Breast epithelium (tissue), 3 donors: ENCODE results near the gene ARHGAP25.

Source experiments
- CTCF ChIP-seq, 3 donors: fragments of 450-650 bp; IDR thresholded peaks; one replicate each; pipeline ENCODE4 v1.5.1; 2016 to 2017; ENCODE audit warnings: antibody characterized with exemption in 3 of 3, mild to moderate bottlenecking in 3 of 3, moderate library complexity in 3 of 3
- POLR2A ChIP-seq: fragments of 450-650 bp; IDR thresholded peaks from one replicate; pipeline ENCODE4 v1.6.1; 2016; ENCODE audit warnings: antibody characterized with exemption, mild to moderate bottlenecking, moderate library complexity
- POLR2AphosphoS5 ChIP-seq, 3 donors: sonication (generic); formaldehyde crosslinking; IDR thresholded peaks; one replicate each; pipeline ENCODE4 v1.6.1; 2017; ENCODE audit warnings: antibody characterized with exemption in 3 of 3

- TF ChIP-seq CTCF (IDR thresholded peaks at IDR 0.05): no peak
- TF ChIP-seq POLR2A: no peak
- TF ChIP-seq POLR2AphosphoS5 (IDR thresholded peaks at IDR 0.05): no peak
Measured at GRCh38 chr2:68806511-68807109, 72.0 kb downstream of the ARHGAP25 start.
